Fibroblast of lung (primary cell): ENCODE measurements around the gene EPS15.

Source experiments
- EZH2 ChIP-seq: IDR thresholded peaks from 2 replicates; pipeline ENCODE4 v1.5.1; 2012; ENCODE audit warnings: low read length, control low read depth, mild to moderate bottlenecking; ENCODE audit errors: missing control alignments
- TF ChIP-seq, protein P1 (sequence below), 2 donors: IDR thresholded peaks in 1 of 2; conservative IDR thresholded peaks in 1 of 2; 1 replicate in 1 of 2; 2 replicates in 1 of 2; pipeline ENCODE4 v1.5.1; 2011 to 2012; ENCODE audit warnings: low read length in 2 of 2, control low read depth in 1 of 2, inconsistent platforms in 1 of 2, low read depth in 1 of 2, mild to moderate bottlenecking in 1 of 2

DNA sequence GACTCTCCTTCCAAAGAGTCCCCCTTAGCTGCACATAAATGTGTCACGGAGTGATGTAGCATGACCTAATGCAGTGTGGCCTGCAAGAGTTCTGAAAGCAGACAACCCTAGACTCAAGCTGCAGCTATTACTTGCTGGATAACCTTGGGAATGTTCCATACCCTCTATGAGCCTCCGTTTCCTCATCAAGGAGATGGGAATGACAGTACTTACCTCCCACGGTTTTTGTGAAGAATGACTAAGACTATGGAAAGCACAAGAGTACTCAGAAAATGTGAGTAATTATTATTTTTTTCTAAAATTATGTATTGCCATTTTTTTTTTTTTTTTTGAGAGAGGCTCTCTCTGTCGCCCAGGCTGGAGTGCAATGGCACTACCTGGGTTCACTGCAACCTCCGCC is 191.7 kb downstream of the EPS15 start:
- TF ChIP-seq, protein P1, sequence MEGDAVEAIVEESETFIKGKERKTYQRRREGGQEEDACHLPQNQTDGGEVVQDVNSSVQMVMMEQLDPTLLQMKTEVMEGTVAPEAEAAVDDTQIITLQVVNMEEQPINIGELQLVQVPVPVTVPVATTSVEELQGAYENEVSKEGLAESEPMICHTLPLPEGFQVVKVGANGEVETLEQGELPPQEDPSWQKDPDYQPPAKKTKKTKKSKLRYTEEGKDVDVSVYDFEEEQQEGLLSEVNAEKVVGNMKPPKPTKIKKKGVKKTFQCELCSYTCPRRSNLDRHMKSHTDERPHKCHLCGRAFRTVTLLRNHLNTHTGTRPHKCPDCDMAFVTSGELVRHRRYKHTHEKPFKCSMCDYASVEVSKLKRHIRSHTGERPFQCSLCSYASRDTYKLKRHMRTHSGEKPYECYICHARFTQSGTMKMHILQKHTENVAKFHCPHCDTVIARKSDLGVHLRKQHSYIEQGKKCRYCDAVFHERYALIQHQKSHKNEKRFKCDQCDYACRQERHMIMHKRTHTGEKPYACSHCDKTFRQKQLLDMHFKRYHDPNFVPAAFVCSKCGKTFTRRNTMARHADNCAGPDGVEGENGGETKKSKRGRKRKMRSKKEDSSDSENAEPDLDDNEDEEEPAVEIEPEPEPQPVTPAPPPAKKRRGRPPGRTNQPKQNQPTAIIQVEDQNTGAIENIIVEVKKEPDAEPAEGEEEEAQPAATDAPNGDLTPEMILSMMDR (conservative IDR thresholded peaks at IDR 0.05 in 1 of 2, IDR thresholded peaks at IDR 0.05 in 1 of 2; ENCODE audit: low read depth in 1 of 2, low read length in 2 of 2) = no peak
- TF ChIP-seq EZH2 = no peak
